HepG2 (cell line): ENCODE measurements around the gene CCDC142. TPM values are rescaled to one million over a fixed set of nuclear protein-coding genes. Genes with fewer than 3 reads are reported as not detected.

Source experiments
- BORCS8-MEF2B ChIP-seq: sonication (generic); formaldehyde crosslinking; IDR thresholded peaks from 2 replicates; pipeline ENCODE4 v1.8.0; 2022; ENCODE audit warnings: mild to moderate bottlenecking, missing genetic modification reagents
- GTF3A ChIP-seq: sonication (generic); formaldehyde crosslinking; conservative IDR thresholded peaks from 2 replicates; pipeline ENCODE4 v1.4.0; 2020; ENCODE audit warnings: mild to moderate bottlenecking, missing genetic modification reagents
- ISL2 ChIP-seq: sonication (generic); formaldehyde crosslinking; IDR thresholded peaks from 2 replicates; pipeline ENCODE4 v1.5.0; 2020; ENCODE audit warnings: missing genetic modification reagents
- KDM4B ChIP-seq: sonication (generic); formaldehyde crosslinking; IDR thresholded peaks from 2 replicates; pipeline ENCODE4 v1.4.0; 2020; ENCODE audit warnings: missing genetic modification reagents
- KLF15 ChIP-seq: sonication (generic); formaldehyde crosslinking; IDR thresholded peaks from 2 replicates; pipeline ENCODE4 v1.8.1; 2023; ENCODE audit warnings: borderline replicate concordance, mild to moderate bottlenecking, inconsistent platforms, missing genetic modification reagents, mixed read lengths
- LCORL ChIP-seq, 2 experiments: fragments of 450-650 bp in 1 of 2; sonication (generic) in 1 of 2; formaldehyde crosslinking in 1 of 2; IDR thresholded peaks; 2 replicates each; pipeline versions ENCODE4 v1.5.0 to v1.6.1; 2017 to 2020; ENCODE audit warnings: antibody characterized with exemption in 1 of 2, missing genetic modification reagents in 1 of 2
- MXI1 ChIP-seq: IDR thresholded peaks from 3 replicates; pipeline ENCODE4 v1.6.1; 2012; ENCODE audit warnings: low read depth, low read length, inconsistent platforms, borderline replicate concordance
- NFKBIZ ChIP-seq: IDR thresholded peaks from 2 replicates; pipeline ENCODE4 v1.6.1; 2018; ENCODE audit warnings: missing genetic modification reagents, missing compliant biosample characterization
- RBAK ChIP-seq: sonication (generic); formaldehyde crosslinking; IDR thresholded peaks from 2 replicates; pipeline ENCODE4 v1.5.1; 2020; ENCODE audit warnings: mild to moderate bottlenecking, missing genetic modification reagents
- REST ChIP-seq, 2 experiments: IDR thresholded peaks; 2 replicates each; pipeline ENCODE4 v1.6.1; 2011 to 2012; ENCODE audit warnings: low read length in 2 of 2, borderline replicate concordance in 1 of 2, low read depth in 1 of 2, mild to moderate bottlenecking in 1 of 2, moderate library complexity in 1 of 2
- RFX3 ChIP-seq: IDR thresholded peaks from 2 replicates; pipeline ENCODE4 v1.6.1; 2016; ENCODE audit warnings: missing biosample characterization, missing genetic modification reagents
- SKI ChIP-seq: fragments of 450-650 bp; IDR thresholded peaks from one replicate; pipeline ENCODE4 v1.6.1; 2018; ENCODE audit warnings: mild to moderate bottlenecking; ENCODE audit not compliant: partially characterized antibody
- SRY ChIP-seq: sonication (generic); formaldehyde crosslinking; IDR thresholded peaks from 2 replicates; pipeline ENCODE4 v1.8.0; 2022; ENCODE audit warnings: mild to moderate bottlenecking, missing genetic modification reagents
- STAT6 ChIP-seq: sonication (generic); formaldehyde crosslinking; IDR thresholded peaks from 2 replicates; pipeline ENCODE4 v1.4.0; 2020; ENCODE audit warnings: missing genetic modification reagents, mild to moderate bottlenecking, borderline replicate concordance
- TAF15 ChIP-seq: fragments of 200-400 bp; formaldehyde crosslinking; IDR thresholded peaks from one replicate; pipeline ENCODE4 v1.6.1; 2018; ENCODE audit warnings: mild to moderate bottlenecking, low read depth, low read length; ENCODE audit not compliant: poor library complexity, severe bottlenecking
- ZBTB20 ChIP-seq: sonication (generic); formaldehyde crosslinking; IDR thresholded peaks from 2 replicates; pipeline ENCODE4 v1.8.1; 2023; ENCODE audit warnings: missing genetic modification reagents, low read depth, mild to moderate bottlenecking, borderline replicate concordance
- ZNF414 ChIP-seq: sonication (generic); formaldehyde crosslinking; IDR thresholded peaks from 2 replicates; pipeline ENCODE4 v1.5.0; 2020; ENCODE audit warnings: missing genetic modification reagents
- ZNF672 ChIP-seq: sonication (generic); formaldehyde crosslinking; IDR thresholded peaks from 2 replicates; pipeline ENCODE4 v1.8.1; 2022; ENCODE audit warnings: missing genetic modification reagents
- ZNF773 ChIP-seq: sonication (generic); formaldehyde crosslinking; IDR thresholded peaks from 2 replicates; pipeline ENCODE4 v1.4.0; 2020; ENCODE audit warnings: missing genetic modification reagents, borderline replicate concordance
- ZSCAN5A ChIP-seq: sonication (generic); formaldehyde crosslinking; IDR thresholded peaks from 2 replicates; pipeline ENCODE4 v1.8.0; 2022; ENCODE audit warnings: mild to moderate bottlenecking, missing genetic modification reagents, borderline replicate concordance
- polyA plus RNA-seq, 8 experiments: library from polyadenylated mRNA; depleted of rRNA in 3 of 8; stranded (reverse) in 7 of 8; unstranded in 1 of 8; fragments of >200 nt; fragmentation: Illumina TruSeq in 4 of 8; extraction: Trizol in 4 of 8; gene quantifications; 2 replicates each; pipeline versions ENCODE4 v1.2.1 to v1.2.3, GENCODE V29; 2011 to 2016; ENCODE audit warnings: low read depth in 4 of 8, missing spikeins in 1 of 8, mixed read lengths in 1 of 8; ENCODE audit not compliant: insufficient read depth in 1 of 8
- total RNA-seq, 5 experiments: library from RNA; depleted of rRNA; stranded (reverse); fragments of >200 nt; fragmentation: Illumina TruSeq; extraction: Trizol; gene quantifications; 2 replicates each; pipeline ENCODE4 v1.2.3, GENCODE V29; 2016; ENCODE audit warnings: low read depth in 1 of 5

Gene CCDC142
- total and polyA plus RNA-seq, 2 of the 13 experiments (the other 11 are each of a cell fraction or from before 2014, with no cell fraction given) = 14.7 to 30.4 TPM

GRCh38 chr2:74447230-74447999 is 35.4 kb downstream of the CCDC142 start (continued):
- TF ChIP-seq TAF15 = no peak
- no peak for TF ChIP-seq GTF3A (CRISPR knock-in tag)
- TF ChIP-seq ISL2 (CRISPR knock-in tag) = no peak
- peak; percentile 45 for TF ChIP-seq SKI
- no peak for TF ChIP-seq BORCS8-MEF2B (CRISPR knock-in tag)
- TF ChIP-seq MXI1 = no peak
- TF ChIP-seq SRY (CRISPR knock-in tag) = no peak; the same call in 1 of the 2 replicates
- TF ChIP-seq STAT6 (CRISPR knock-in tag) = 0 out of 2 replicates have a peak, but pooled peaks have one; percentile 55
- TF ChIP-seq RBAK (CRISPR knock-in tag) = no peak
- peak; percentile 55 for TF ChIP-seq LCORL (IDR thresholded peaks at IDR 0.05)
- peak; percentile 95 for TF ChIP-seq LCORL (CRISPR knock-in tag; IDR thresholded peaks at IDR 0.05)
- no peak for TF ChIP-seq ZNF672
- no peak for TF ChIP-seq KDM4B
- no peak for TF ChIP-seq REST (IDR thresholded peaks at IDR 0.05; ENCODE audit: borderline replicate concordance in 1 of 2, low read depth in 1 of 2, low read length in 2 of 2)
- no peak for TF ChIP-seq NFKBIZ (CRISPR knock-in tag)
- no peak for TF ChIP-seq ZNF414 (CRISPR knock-in tag)
- no peak for TF ChIP-seq ZBTB20 (CRISPR knock-in tag)
- no peak for TF ChIP-seq ZSCAN5A (CRISPR knock-in tag)
- no peak for TF ChIP-seq RFX3 (CRISPR knock-in tag)
- TF ChIP-seq KLF15 = no peak
- TF ChIP-seq ZNF773 = no peak
